Activated naive CD4-positive, alpha-beta T cell treated with anti-CD3 and anti-CD28 coated beads, Interleukin-2, amount 50 U/mL, for 72 hours (primary cell): ENCODE results near the gene COL18A1. TPM values are rescaled to one million over a fixed set of nuclear protein-coding genes. Genes with fewer than 3 reads are reported as not detected.
"Not testable (repeated sequence)": the region's sequence is repeated elsewhere in the genome, so short reads cannot be mapped to it uniquely, and the experiment has no call there.

Source experiments
- ATAC-seq, 2 donors: fragments of 150-1000 bp; cut with Tn5 transposase; 2 replicates each; pipeline ENCODE4 v1.10.0; 2021; ENCODE audit warnings: mild to moderate bottlenecking in 2 of 2, moderate library complexity in 2 of 2
- DNase-seq, 2 donors: peaks; one replicate each; pipeline ENCODE4 v3.0.0; 2021 to 2022; ENCODE audit warnings: low spot score in 2 of 2
- H3K27ac Mint-ChIP-seq, 2 donors: one replicate each; pipeline ENCODE4 v1.8.0; 2022; ENCODE audit warnings: mild to moderate bottlenecking in 2 of 2, mixed read lengths in 2 of 2
- H3K36me3 Mint-ChIP-seq, 2 donors: one replicate each; pipeline ENCODE4 v1.8.0; 2022; ENCODE audit warnings: mixed read lengths in 2 of 2
- H3K9me3 Mint-ChIP-seq, 2 donors: one replicate each; pipeline ENCODE4 v1.8.0; 2022; ENCODE audit warnings: mixed read lengths in 2 of 2
- total RNA-seq, 2 donors: library from RNA; stranded (reverse); gene quantifications; one replicate each; pipeline ENCODE4 v1.2.3, GENCODE V29; 2022

Gene COL18A1
- total RNA-seq, 2 donors from 2014 or later = 4.3 to 22.3 TPM

DNA sequence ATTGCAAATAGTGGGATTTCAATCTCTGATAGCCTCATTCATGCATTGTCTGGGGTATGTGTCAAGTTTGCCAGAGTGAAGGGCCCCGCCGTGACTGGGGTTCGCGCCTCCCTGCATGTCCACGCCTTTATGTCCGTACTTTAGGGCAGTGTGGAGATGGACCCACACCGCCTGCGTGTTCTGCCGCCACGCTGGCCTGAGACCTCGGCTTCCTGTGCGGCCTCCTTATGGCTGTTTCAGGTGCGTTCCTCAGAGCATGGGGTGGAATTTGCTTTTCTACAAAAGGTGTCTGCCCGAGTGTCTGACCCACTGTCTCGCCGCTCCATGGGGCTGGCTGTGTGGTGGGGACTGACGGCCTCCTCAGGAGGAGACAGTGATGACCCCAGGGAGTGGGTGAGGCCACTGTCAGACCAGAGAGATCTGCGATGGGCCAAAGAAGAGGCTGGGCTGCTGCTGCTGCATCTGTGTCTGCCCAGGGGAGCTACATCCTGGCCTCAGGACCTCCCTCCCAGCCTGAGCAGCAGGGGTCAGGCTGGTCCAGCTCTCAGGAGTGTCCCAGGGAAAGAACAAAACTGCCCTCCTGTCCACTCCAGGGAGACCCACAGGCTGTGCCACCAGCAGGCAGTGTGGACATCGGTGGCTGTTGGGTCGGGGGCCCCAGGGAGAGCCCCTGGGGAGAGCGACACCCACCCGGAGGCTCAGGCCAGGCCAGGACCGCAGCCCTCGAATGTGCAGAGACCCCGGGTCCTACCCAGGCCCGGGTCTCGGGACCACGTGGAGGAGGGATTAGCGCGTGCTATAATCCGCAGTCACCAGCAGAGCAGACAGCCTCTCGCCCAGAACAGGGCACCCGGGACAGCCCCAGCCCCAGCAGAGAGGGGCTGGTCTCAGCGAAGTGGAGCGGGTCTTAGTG lies 147.1 kb downstream of the COL18A1 start:
- Mint-ChIP-seq H3K9me3 (no peaks in the 10 kb centered on the region), H3K36me3 (no peaks in the 10 kb centered on the region), H3K27ac (peak overlapping the region; percentile 98 to 100)
- ATAC-seq (no peak), DNase-seq (no peak)

DNA sequence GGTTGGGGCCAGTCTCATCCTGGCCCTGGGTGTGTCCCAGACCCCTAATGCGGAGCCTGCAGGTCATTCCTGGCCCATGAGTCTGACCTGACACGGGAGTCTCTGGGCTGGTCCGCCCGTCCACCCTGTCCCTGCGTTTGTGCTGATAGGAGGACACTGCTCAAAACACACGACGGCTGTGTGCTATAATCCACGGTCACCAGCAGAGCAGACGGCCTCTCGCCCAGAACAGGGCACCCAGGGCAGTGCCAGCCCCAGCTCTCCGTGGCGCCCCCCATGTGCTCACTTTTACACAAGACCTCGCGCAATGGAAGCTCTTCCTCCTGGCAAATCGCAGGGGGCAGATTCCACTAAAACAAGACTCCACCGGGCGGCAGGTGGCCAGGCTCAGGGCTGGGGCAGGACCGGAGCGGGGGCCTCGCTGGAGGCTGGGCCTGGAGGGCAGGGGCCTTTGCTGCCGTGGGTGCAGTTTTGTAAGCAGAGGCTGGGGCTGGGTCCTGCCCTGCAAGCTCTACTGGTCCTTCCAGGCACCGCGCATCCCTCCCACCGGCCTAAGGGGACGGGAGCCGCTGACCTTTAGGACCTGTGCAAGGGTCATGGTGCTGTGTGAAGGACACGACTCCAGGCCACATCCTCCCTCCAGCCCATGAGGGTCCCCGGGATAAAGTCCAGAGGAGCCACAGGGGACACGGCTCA lies 147.9 kb downstream of the COL18A1 start:
- DNase-seq (no peak), ATAC-seq (no peak)
- Mint-ChIP-seq H3K9me3 (no peaks in the 10 kb centered on the region), H3K27ac (peak overlapping the region in 1 of 2 donors; percentile 32), H3K36me3 (no peaks in the 10 kb centered on the region)

DNA sequence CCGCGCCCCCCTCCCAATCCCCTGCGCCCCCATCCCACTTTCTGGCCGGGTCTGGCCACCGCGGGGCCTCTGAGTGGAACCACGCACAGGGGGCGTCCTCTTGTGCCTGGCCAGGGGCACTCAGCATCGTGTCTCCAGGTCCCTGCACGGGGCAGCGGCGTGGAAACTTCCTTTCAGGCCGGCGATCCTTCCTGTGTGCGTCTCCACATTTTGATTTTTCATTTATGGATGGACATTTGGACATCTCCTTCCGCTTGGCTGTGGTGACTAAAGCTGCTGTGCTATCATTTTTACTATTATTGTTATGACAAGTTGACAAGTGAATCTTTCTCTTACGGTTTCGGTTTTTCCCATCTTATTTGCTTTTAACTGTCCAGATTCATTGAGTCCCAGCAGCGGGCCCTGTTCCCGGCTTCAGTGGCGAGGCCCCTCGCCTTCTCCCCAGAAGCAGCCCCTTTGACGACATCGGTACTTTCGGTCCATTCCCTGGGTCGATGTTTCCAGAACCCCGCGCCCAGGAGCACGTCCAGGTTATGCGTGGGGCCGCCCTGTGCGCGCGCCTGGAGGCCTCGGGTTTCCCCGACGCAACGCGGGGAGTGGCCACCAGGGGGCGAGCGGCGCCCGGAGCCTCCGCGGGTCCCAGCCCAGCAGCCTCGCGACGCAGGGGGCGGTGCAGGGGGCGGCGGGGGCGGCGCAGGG lies 149.7 kb downstream of the COL18A1 start:
- Mint-ChIP-seq H3K27ac (peak overlapping the region; percentile 93 to 99), H3K36me3 (no peaks in the 10 kb centered on the region), H3K9me3 (no peaks in the 10 kb centered on the region)
- DNase-seq (peak; percentile 87 to 99), ATAC-seq (peak; percentile 60 to 66)

DNA sequence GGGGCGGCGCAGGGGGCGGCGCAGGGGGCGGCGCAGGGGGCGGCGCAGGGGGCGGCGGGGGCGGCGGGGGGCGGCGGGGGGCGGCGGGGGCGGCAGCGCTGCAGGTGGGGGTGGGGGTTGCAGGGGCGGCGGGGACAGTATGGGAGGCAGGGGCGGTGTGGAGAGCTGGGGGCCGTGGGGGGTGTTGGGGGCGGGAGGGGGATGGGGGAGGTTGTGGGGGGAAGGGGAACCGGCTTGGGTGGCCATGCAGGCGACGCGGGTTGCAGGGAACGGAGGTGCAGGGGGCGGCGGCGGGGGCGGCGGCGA lies 150.2 kb downstream of the COL18A1 start:
- no peaks in the 10 kb centered on the region for H3K9me3 Mint-ChIP-seq
- H3K36me3 Mint-ChIP-seq = no peaks in the 10 kb centered on the region
- ATAC-seq = no peak
- H3K27ac Mint-ChIP-seq = peak overlapping the region in 1 of 2 donors; percentile 93
- no peak for DNase-seq

DNA sequence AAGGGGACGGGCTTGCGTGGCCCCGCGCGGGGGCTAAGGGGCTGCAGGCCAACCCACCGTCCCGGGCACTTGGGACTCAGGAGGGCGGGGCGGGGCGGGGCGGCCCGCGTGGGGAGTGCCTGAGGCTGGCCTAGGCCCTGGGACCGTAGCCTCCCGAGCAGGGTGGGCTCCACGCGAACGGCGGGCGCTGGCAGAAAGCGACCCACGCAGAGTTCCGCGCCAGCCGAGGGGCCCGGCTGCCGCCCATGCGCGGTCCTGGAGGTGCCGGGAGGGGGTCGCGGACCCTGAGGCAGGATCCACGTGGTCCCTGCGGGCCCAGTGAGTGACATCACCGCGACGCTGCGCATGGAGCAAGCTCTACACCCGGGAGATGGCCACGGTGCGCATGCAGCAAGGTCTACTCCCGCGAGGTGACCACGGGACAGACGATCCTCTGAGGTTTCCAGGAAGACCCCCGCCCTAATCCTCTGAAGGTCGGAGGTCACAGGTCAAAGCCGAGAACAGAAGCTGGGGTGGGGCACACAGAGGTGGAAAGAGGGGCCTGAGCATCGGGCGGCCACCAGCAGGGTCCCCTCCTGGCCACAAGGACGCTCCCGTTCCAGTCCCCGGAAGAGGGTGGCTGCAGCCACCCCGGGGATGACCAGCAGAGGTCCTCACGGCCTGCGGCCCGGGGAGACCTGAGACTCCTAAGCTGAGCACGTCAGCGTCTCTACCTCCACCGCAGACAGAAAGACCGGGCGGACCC lies 150.8 kb downstream of the COL18A1 start:
- peak in 1 of 2 donors; percentile 33 for DNase-seq
- H3K9me3 Mint-ChIP-seq = no peaks in the 10 kb centered on the region
- ATAC-seq = peak; percentile 23 to 39
- no peaks in the 10 kb centered on the region for H3K36me3 Mint-ChIP-seq
- H3K27ac Mint-ChIP-seq = no peak overlapping the region

DNA sequence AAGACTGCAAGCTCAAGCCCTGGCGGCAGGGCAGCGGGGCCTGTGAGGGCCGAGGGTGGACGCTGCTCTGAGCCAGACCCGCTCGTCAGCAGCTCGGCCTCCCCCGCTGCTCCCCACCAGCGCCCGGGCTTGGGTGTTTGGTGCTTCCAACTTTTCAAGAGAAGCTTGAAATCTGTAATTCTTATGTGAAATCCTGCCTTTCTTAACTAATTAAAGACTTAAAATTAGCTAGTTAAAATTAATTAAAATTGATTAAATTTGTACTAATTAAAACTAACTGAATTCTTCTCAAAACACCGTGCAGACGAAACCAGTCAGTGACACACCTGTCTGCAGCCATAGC lies 151.3 kb downstream of the COL18A1 start:
- DNase-seq (no peak), ATAC-seq (no peak)
- no peaks in the 10 kb centered on the region for H3K9me3 Mint-ChIP-seq
- no peaks in the 10 kb centered on the region for H3K36me3 Mint-ChIP-seq
- no peak overlapping the region for H3K27ac Mint-ChIP-seq

DNA sequence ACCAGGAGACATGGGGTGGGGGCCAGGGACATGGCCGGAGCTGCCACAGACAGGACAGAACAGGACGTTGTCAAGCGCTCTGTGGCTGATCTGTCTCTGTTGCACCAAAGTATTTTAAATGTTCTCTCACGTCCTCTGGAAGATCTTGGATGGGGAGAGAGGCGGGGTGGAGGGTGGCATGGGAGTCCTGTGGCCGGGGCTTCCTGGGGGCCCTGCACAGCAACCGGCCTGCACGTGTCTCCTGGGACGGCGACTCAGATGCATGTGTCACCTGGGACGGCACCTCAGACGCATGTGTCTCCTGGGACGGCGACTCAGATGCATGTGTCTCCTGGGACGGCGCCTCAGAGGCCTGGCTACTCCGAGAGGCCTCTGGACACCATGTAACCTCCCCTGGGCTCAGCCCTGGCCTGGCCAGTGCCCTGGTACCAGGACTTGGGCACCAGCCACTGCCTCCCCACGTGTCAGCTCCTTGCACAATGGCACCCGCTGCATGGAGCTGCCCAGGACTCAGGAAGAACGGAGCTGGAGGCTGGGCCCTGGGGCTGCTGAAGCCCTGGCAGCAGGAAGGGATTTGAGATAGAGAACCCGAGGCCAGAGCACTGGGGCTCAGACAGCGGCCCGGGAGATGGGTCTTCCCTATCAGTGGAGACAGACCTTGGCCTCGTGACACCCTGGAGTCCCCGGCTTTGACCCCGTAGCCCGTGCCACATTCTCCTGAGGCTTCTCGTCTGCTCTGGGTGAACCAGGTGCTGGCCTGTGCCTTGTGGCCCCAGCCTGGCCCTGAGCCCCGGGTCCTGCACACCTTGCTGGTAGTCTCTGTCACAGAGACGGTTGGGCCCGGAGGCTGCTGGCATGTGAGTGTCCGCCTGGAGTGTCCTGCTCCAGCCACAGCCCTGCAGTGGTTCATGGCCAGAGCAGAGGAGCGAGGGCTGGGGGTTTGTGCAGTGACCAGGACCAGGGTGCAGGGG lies 152.0 kb downstream of the COL18A1 start:
- DNase-seq (no peak), ATAC-seq (no peak)
- H3K27ac Mint-ChIP-seq = no peak overlapping the region
- H3K9me3 Mint-ChIP-seq = no peaks in the 10 kb centered on the region
- H3K36me3 Mint-ChIP-seq = no peaks in the 10 kb centered on the region

DNA sequence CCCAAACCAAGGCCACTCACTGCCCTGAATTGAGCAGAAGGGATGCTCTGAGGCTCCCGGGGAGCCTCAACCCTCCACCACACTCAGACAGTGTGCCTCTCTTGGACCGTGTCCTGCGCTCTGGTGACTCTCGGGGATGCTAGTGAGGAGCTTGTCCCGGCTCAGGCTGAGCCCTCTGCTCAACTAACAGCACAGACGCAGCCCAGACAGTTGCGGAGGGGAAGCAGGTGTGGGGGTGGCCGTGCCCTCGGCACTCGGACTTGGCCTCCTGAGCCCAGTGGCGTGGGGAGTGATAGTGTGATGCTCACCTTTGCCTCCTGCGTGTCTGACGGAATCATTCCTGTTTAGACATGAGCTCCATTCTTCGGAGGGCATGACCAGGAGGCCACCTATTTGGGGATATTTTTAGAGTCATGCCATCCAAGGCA lies 152.7 kb downstream of the COL18A1 start:
- Mint-ChIP-seq H3K9me3 (peaks cover 0 to 1% of the 10 kb centered on the region in 2 donors), H3K27ac (no peak overlapping the region), H3K36me3 (peaks cover 0 to 5% of the 10 kb centered on the region in 2 donors)
- DNase-seq (no peak), ATAC-seq (no peak)

DNA sequence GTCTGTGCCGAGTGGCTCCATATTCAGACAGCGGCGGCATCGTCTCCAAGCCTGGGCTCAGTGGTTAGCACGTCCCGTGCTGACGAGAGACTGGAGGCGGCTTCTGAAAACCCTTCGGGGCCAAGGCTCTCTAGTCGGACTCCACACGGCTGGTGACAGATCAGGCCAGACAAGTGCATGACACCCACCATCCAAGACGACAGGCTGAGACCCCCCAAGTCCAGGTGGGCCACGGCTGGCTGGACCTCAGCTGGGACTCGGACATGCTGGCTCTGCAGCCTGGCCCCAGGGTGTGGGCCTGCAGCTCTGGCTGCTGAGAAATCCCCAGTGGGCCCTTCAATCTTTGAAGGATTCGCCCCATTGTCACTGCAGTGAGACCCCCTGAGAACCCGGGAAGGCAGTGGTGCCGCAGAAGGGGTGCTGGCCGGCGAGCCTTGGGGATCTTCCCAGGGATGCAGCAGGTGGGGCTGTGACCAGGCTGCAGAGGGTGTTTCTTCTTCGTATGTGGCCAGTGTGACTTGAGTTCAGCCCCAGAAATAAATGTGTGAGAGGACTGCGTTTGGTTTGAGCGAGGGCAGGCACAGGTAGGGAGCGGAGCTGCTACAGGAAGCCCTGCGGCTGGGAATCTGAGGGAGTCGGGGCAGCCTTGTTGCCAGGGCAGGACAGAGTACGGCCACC lies 153.2 kb downstream of the COL18A1 start:
- H3K27ac Mint-ChIP-seq = no peak overlapping the region
- peaks cover 0 to 10% of the 10 kb centered on the region in 2 donors for H3K36me3 Mint-ChIP-seq

DNA sequence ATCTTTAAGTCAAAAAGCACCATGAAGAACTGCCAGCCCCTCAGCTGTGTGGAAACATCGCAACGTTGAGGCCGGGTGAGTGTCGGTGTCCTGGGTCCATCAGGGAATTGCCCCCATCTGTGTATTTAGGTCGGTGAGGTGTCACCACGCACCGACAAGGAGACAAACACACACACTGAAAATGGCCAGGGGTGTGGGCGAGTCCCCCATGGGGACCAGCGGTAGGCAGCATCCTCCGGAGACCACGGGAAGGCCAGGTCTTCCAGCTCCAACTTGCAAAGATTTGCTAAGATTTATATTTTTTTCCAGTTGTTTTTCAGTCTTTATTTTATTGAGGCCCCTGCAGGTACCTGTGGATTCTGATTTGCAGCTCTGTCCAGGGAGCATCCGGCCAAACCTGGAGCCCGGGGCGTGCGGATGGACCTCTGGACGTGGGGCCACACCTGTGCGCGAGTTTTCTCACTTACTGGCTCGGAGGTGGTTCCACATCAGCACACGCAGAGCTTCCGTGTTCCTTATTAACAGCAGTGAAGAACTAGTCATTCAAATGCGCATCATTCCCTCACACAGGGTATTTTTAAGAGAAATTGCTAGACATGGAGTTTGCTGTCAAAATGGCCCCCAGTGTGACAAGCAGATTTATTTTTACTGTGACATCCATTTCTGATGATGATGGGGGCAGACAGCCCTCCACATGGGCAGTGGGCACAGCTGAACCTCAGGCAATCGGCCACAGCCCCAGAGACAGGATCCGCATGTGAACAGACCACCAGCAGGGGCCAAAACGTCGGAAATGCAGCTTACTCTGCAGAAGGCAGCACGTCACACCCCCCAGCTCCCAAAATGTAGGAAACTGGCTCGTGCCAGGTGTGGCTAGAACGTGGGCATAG lies 154.5 kb downstream of the COL18A1 start:
- ATAC-seq = no peak
- peaks cover 0 to 10% of the 10 kb centered on the region in 2 donors for H3K36me3 Mint-ChIP-seq
- peak in 1 of 2 donors; percentile 33 for DNase-seq
- H3K27ac Mint-ChIP-seq = no peak overlapping the region
- peaks cover 0 to 5% of the 10 kb centered on the region in 2 donors for H3K9me3 Mint-ChIP-seq

More for the DNA sequence above, 153.2 kb downstream of the COL18A1 start:
- H3K9me3 Mint-ChIP-seq = peaks cover 0 to 5% of the 10 kb centered on the region in 2 donors
- no peak for ATAC-seq
- DNase-seq = peak in 1 of 2 donors; percentile 44

DNA sequence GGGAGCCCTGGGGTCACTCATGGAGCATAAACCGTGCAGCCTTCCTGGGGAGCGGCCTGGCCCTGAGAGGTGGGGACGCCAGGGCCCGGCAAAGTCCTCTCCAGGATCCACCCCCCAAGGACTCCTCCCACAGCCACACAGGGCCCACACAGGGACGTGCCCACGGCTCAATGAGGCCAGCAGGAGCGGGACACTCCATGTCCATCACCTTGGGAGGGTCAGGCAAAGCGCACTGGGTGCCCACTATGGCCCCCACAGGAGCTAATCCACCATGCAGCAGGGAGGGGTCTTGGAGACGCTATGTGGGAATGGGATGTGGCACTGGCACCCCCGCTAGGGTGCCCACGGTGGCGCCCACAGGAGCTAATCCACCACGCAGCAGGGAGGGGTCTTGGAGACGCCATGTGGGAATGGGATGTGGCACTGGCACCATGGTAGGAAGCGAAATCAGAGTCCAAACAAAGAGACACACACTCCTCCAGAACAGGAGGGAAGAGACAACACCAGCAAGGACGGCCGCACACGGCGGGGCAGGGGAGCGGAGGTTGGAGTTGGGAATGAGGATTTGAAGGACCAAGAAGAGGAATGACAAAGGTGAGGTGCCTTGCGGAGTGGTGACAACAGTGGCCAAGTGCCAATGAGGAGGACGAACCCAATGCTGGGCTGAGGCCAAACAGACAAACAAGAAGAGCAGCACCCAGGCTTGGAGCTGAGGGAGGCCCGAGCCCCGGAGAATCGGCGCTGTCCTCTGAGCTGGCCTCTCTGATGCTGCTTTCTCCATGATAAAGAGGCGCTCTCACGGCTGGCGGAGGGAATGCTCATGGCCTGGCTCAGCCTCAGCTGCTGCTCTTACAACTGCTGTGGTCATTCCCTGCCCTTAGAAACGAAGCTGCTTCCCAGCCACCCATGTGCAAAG lies 155.4 kb downstream of the COL18A1 start:
- H3K27ac Mint-ChIP-seq = no peak overlapping the region
- no peak for ATAC-seq
- H3K9me3 Mint-ChIP-seq = peaks cover 0 to 5% of the 10 kb centered on the region in 2 donors
- peaks cover 0 to 10% of the 10 kb centered on the region in 2 donors for H3K36me3 Mint-ChIP-seq
- DNase-seq = peak in 1 of 2 donors; percentile 35

DNA sequence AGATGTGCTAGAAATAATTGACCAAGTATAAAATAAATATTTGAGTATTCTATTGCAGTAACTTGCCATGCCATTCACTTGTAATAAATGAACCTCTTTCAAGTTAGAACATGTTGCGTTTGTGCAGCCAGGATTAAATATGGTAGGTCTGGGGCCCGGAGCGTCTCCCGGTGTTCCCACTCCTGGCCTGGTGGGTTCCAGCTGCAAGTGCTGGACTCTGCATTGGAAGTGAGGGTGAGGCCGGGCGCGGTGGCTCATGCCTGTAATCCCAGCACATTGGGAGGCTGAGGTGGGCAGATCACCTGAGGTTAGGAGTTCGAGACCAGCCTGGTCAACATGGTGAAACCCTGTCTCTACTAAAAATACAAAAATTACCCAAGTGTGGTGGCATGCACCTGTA lies 156.3 kb downstream of the COL18A1 start:
- ATAC-seq, H3K27ac Mint-ChIP-seq, H3K9me3 Mint-ChIP-seq: not testable (repeated sequence)
- peak in 1 of 2 donors; percentile 26 for DNase-seq
- peaks cover 0 to 10% of the 10 kb centered on the region in 2 donors for H3K36me3 Mint-ChIP-seq

DNA sequence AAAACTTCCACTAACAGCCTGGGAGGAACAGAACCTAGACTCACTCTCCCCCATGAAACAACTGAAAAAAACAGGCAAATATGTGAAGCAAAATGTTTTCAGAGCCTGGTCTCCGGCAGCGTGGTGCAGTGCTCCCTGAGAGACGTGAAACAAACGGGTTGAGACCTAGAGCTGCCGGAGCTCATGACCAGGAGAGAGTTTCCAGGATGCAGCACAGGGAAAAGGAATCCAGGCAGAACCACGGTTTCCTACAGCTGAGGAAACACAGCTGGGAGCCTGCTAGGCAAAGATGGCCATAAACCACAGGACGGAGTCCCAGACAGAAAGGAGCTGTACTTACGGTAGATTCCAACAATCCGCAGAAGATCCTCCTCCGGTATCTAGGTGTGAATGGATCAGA lies 157.4 kb downstream of the COL18A1 start:
- Mint-ChIP-seq H3K9me3 (peaks cover 0 to 5% of the 10 kb centered on the region in 2 donors), H3K27ac (no peak overlapping the region), H3K36me3 (peaks cover 0 to 10% of the 10 kb centered on the region in 2 donors)
- DNase-seq (no peak), ATAC-seq (no peak)
